ENCODE data around the gene UBE2QL1.

The UBE2QL1 gene

DNA sequence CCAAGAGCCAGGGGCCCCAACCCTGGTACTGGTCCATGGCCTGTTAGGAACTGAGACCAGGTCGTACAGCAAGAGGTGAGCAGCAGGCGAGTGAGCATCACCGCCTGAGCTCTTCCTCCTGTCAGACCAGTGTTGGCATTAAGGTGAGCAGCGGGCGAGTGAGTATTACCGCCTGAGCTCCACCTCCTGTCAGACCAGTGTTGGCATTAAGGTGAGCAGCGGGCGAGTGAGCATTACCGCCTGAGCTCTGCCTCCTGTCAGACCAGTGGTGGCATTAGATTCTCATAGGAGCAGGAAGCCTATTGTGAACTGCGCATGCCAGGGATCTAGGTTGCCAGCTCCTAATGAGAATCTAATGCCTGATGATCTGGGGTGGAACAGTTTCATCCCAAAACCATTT is 31.0 kb upstream of the UBE2QL1 start:
- TF ChIP-seq GATA2 (IDR thresholded peaks at IDR 0.05; ENCODE audit: low read depth, low read length) (no peak), GATA3 (IDR thresholded peaks at IDR 0.05; ENCODE audit: low read depth, low read length) (no peak)

DNA sequence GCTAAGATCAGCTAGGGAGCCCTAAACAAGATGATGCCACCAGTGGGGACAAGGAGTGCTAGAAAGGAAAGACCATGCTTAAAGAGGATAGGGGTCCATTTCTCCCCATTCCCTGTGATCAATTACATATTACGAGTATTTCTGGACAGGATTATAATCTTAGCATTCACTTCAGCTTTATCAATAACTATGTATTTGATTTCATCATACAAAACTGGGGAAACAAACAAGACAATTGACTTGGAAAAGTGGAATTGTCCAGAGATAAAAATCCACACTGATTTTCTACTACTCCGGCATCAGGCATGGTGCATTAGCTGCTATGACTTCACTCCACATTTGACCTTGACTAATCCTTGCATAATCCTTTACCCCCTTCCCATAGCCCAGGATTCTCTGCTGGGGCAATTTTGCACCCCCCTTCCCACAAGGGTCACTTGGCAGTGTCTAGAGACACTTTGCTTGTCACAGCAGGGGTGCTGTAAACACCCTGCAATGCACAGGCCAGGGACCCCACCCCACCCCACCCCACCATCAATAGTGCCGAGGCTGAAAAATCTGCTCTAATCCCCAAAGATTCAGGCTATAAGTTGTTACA is 29.9 kb upstream of the UBE2QL1 start:
- no peak for TF ChIP-seq GATA3 (IDR thresholded peaks at IDR 0.05; ENCODE audit: low read depth, low read length)
- no peak for TF ChIP-seq GATA2 (IDR thresholded peaks at IDR 0.05; ENCODE audit: low read depth, low read length)

DNA sequence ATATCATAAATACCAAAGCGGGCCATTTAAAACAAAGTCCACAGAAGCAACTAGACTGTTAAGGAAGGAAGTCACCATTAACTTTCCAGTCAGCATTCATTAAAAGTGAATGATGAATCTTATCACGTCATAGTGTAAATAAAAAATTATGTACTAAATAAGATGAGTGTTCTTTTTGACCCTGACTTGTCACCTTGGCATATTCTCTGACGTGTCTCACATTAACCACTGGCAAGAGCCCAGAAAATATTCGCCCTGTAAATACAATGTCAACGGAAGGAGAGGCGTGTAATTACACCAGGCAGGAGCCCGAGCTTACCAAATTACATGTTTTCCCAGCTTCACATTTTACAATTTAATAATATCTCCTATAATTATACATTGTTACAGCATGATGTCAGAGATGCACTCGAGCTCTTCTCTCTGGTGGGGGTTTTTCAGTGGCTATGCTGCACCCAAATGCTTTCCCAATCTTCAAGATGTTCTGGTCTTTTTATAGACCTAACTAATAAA is 29.3 kb upstream of the UBE2QL1 start:
- no peak for TF ChIP-seq GATA2 (IDR thresholded peaks at IDR 0.05; ENCODE audit: low read depth, low read length)

DNA sequence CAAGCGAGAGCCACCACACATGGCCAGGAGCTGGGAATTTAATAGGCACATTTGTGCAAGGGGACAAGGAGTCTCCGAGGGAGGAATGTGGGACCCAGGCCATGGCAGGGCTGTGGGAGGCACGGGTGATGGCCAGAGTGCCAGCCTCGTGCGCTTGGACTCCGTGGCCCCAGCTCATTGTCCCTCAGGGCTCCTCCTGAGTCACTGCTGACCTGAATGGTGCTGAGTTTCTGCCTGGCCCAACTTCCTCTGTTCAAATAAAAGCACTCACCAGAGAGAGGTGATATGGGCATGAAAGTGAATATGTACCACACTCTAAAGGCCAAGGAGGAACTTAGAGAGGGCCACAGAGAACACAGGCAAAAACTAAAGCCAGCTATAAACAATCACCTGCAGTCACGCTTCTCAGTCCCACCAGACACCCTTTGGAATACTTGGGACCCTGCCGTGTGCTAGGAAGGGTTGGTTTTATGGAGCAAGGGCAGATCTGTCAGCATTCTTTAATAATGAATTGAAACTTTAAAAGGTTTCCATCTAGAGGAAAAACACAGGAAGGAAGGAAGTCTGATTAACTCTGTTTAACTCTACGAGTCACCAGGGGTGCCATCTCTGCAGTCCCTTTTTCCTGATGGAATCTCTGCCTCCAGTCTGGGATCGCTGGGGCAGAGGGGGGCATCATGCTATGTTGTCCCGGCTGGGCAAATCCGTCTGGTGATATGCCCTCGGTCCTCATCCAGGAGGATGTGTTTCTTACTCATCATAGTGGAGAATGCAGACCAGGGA is 25.1 kb upstream of the UBE2QL1 start:
- TF ChIP-seq GATA2 (IDR thresholded peaks at IDR 0.05; ENCODE audit: low read depth, low read length) (no peak), GATA3 (IDR thresholded peaks at IDR 0.05; ENCODE audit: low read depth, low read length) (no peak)

DNA sequence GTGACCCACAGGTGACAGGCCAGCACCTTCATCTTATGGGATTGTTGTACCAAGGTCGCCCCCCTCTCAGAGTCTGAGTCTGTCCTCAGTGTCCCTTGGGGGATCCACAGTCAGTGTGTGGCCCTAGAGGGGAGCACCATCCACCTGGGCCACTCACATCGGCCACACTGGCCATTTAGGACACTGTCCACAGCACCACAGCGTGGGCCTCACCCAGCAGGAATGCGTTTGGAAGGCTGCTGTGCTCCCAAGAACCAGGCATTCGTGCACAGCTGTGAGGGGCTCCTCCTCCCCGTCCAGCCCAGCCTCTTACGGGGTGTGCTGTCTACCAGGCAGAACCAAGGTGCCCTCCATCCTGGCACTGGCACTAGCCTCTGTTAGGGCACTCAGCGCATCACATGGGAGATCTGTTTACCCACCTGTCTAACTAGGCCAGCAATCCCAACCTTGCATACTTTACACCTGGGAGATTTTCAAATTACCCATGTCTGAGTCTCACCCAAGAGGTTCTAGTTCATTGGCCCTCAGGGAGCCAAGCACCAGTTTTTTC is 24.5 kb upstream of the UBE2QL1 start:
- TF ChIP-seq GATA3 (IDR thresholded peaks at IDR 0.05; ENCODE audit: low read depth, low read length) (no peak), GATA2 (IDR thresholded peaks at IDR 0.05; ENCODE audit: low read depth, low read length) (no peak)

DNA sequence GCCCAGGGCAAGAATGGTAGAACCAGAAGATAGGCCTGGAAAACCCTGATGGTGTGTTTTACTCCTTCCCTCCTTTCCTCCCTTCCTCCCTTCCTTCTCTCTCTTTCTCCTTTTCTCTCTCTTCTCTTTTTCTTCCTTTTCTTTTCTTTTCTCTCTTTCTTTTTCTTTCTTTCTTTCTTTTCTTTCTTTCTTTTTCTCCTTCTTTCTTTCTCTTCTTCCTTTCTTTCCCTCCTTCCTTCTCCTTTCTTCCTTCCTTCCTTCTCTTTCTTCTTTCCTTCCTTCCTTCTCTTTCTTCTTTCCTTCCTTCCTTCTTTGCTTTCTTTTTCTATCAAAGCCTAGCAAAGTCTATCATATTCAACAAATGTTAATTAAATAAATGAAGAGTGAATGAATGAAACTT is 24.0 kb upstream of the UBE2QL1 start:
- TF ChIP-seq GATA2 (IDR thresholded peaks at IDR 0.05; ENCODE audit: low read depth, low read length), result no peak
- TF ChIP-seq GATA3 (IDR thresholded peaks at IDR 0.05; ENCODE audit: low read depth, low read length), result no peak

DNA sequence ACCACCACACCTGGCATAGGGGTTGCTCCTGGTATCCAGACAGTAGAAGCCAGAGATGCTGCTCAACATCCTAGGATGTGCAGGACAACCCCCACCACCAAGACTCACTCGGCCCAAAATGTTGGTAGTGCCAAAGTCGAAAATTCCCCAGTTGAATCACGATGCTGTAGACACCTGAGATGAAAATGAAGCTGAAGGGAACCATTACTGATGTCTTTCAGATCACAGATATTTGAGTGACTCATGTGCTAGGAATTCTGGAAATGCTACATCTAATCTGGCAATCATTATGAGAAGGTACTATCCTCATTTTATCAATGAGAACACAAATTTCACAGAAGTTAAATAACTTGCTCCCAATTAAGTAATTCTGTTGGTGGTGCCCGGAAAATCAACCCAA is 21.0 kb upstream of the UBE2QL1 start:
- TF ChIP-seq GATA2 (IDR thresholded peaks at IDR 0.05; ENCODE audit: low read depth, low read length), result no peak
- no peak for TF ChIP-seq GATA3 (IDR thresholded peaks at IDR 0.05; ENCODE audit: low read depth, low read length)

DNA sequence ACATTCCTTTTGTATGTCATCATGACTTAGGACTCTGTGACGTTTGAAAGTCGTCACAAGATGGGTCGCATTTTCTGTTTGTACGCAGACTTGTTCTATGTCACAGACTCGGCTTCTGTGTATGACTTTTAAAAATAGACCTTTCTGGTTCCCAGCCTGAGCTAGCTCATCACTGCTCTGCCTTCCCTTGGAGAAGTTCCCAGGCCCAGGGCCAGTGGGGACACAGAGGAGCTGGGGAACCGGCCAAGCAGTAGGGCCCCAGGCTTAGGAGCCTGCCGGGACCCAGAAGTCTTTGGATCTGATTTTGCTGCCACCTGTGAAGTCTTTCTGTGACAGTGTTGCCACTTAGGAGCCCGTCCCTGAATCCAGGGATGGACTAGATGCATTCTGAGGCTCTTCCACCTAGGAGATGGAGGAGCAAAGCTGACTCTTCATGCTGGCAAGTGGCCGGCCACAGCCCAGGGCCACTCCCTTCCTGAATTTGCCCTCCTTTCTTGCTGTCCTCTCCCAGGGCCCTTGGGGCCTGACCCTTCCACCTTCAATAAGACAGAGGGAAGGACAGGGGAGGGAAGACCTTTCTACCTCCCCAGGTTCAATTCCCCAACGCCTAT is 18.1 kb upstream of the UBE2QL1 start:
- no peak for TF ChIP-seq GATA2 (IDR thresholded peaks at IDR 0.05; ENCODE audit: low read depth, low read length)
- no peak for TF ChIP-seq GATA3 (IDR thresholded peaks at IDR 0.05; ENCODE audit: low read depth, low read length)

DNA sequence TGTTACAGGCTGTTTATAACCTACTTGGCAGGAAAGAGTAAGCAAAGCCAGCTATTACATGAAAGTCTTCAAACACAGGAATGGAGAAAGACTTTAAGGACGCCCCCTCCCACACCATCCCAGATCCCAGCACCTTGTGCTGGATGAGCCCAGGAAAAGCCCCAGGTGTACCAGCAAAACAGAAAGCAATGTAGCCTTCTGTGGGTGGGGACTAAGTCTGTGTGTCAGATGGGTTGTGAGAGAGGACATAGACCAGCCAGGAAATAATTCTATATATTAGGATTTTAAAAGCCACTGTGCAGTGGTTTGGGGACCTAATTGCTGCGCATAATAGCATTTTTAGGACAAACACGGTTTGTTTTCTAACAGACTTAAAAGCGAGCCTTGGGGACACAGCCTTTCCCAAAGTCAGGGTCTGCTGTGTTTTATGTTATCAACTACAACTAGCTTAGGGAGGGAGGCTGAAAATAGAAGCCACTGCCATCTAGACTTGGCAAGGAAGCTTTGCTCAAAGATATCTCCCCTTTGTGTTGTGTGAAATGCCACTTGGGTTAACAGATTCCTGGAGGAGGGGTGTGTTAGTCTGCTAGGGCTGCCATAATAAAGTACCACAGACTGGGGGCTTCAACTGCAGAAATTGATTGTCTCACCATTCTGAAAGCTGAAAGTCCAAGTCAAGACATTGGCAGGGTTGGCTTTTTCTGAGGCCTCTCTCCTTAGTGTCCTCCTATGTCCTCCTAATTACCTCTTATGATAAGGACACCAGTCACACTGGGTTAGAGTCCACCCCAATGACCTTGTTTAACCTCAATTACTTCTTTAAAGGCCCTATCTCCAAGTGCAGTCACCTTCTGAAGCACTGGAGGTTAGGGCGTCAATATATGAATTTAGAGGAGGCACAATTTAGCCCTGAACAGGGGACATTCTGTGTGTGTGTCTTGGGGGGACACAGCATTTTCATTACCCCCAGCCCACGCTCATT is 17.2 kb upstream of the UBE2QL1 start:
- TF ChIP-seq GATA3 (IDR thresholded peaks at IDR 0.05; ENCODE audit: low read depth, low read length) (no peak), GATA2 (IDR thresholded peaks at IDR 0.05; ENCODE audit: low read depth, low read length) (no peak)

DNA sequence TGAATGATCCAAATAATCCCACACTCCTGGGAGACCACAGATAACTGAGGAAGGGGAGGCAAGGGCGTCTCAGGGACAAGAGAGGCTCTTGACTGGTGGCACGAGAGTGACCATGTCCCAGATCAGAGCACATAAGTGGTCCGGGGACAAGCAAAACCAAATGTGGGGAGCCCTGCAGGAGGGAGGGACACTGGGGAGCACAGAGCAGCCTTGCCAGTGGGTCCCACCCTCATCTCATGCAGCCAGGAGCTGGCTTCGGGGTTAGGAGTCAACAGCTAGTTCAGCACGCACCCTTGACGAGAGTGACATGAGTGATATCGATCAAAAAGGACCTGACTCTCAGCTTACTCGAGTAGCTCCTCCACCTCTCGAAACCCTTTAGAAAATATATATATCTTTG is 16.5 kb upstream of the UBE2QL1 start:
- TF ChIP-seq GATA3 (IDR thresholded peaks at IDR 0.05; ENCODE audit: low read depth, low read length) (no peak), GATA2 (IDR thresholded peaks at IDR 0.05; ENCODE audit: low read depth, low read length) (no peak)

DNA sequence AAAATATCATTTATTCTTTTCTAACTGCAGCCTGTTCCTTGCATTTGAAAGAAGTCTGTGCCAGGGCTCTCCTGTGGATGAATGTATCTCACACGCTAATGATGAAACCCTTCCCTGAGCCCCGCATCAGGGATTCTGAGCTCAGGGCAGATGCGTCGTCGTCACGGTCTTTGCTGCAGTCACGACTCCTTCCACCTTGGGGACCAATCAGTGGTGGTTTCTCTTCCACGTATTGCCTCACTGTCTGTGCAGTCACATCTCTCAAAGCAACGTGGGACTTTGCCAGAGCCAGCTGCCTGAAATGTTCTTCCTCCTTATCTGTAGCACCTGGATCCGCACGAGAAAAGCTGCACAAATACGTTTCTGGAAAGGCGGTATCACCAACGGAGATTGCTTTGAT is 13.9 kb upstream of the UBE2QL1 start:
- TF ChIP-seq GATA3 (IDR thresholded peaks at IDR 0.05; ENCODE audit: low read depth, low read length) (no peak), GATA2 (IDR thresholded peaks at IDR 0.05; ENCODE audit: low read depth, low read length) (no peak)

DNA sequence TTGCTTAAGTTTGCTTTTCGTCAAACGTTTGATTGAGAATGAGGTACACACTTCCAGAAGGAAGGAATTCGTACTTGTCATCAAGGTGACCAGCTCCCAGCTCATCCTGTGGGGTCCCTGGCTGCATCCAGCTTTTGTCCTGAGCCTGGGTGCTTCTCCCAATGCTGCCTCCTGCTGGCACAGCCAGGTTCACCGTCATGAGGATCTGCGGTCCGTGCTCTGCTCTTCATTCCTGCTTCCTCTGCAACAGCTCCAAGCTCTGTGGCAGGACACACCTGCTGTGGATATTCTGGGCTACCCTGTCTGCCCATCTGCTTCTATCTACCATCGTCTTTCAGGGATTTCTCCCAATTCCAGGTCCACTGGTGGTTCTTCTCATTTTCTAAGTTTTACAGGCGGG is 13.3 kb upstream of the UBE2QL1 start:
- TF ChIP-seq GATA3 (IDR thresholded peaks at IDR 0.05; ENCODE audit: low read depth, low read length) (no peak), GATA2 (IDR thresholded peaks at IDR 0.05; ENCODE audit: low read depth, low read length) (no peak)

DNA sequence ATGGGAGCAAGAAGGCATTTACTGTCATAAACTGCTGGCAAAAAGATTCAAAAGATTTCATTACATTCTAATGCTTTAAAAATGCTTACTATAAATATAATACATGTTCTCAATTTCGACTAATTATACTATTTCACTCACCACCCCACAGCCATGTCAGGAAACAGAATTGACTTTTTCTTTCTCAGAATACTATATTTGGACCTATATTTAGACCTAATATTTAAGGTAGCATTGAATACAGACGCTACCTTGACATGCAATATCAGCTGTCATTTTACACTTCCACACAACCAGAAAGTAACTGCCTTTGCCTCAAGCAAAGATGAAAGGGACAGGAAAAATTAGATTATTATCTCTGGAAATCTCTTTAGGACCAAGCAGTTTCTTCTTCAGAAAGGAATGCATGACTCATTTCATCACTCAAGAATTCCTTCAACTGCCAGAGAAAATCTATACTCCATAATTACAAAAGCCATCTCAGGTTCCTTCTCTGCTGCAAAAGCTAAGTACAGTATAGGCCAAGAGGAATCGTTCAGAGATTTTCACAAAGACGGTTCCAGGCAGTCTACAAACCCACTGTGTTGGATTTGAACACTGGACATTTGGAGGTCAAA is 11.8 kb upstream of the UBE2QL1 start:
- TF ChIP-seq GATA3 (IDR thresholded peaks at IDR 0.05; ENCODE audit: low read depth, low read length) (no peak), GATA2 (IDR thresholded peaks at IDR 0.05; ENCODE audit: low read depth, low read length) (no peak)

Data from SH-SY5Y (cell line).